K562 (cell line): ENCODE results near the gene ZNF106. TPM values are rescaled to one million over a fixed set of nuclear protein-coding genes. Genes with fewer than 3 reads are reported as not detected.

Experiments
- ATAC-seq: fragments of 200-7000 bp; cut with Tn5 transposase; 3 replicates; pipeline ENCODE4 v1.9.1; 2020; ENCODE audit warnings: moderate library complexity
- BruUV-seq: library from RNA; stranded (reverse); fragments of 400-500 nt; replicated peaks from 2 replicates; lab custom pipeline; 2021; lab: Mats Ljungman, UMichigan
- CTCF ChIA-PET: fragments of 300-600 bp; formaldehyde crosslinking; extraction: SDS; loops from one replicate; lab custom pipeline; 2021; ENCODE audit warnings: low intra/inter-chr PET ratio; lab: Yijun Ruan, JAX
- POLR2A ChIA-PET: fragments of 300-600, 350-650 bp; sonication (Branson Sonifier 250); formaldehyde crosslinking; extraction: SDS; loops from one replicate; lab custom pipeline; 2021; ENCODE audit warnings: antibody characterized with exemption, inconsistent platforms; lab: Yijun Ruan, JAX
- DNase-seq, 4 experiments: peaks; one replicate each; pipeline versions ENCODE4 v3.0.0 to v3.0.0-alpha.2; 2011 to 2018; ENCODE audit warnings: low spot score in 3 of 4, mixed read lengths in 3 of 4; ENCODE audit errors: extremely low read depth in 1 of 4
- FAIRE-seq: peaks from 2 replicates; lab custom pipeline; 2011; peaks lifted over from hg19 to GRCh38; lab: Jason Lieb, UNC
- H2AFZ ChIP-seq: 2 replicates; pipeline ENCODE4 v1.6.0; 2011; ENCODE audit warnings: low read depth, low read length, control low read depth, inconsistent platforms
- H3K27ac ChIP-seq: fragments of 200-600 bp; 3 replicates; pipeline ENCODE4 v1.8.0; 2011; ENCODE audit warnings: low read depth, mild to moderate bottlenecking, control low read depth, inconsistent platforms, low read length, moderate library complexity, mixed read lengths; ENCODE audit errors: extremely low read depth
- H3K27me3 ChIP-seq, 2 experiments: fragments of 300-600 bp in 1 of 2; 2 replicates in 1 of 2; 3 replicates in 1 of 2; pipeline versions ENCODE4 v1.6.0 to v1.8.0; 2011; ENCODE audit warnings: inconsistent platforms in 2 of 2, low read length in 2 of 2, mild to moderate bottlenecking in 1 of 2, mixed read lengths in 1 of 2, moderate library complexity in 1 of 2; ENCODE audit not compliant: control insufficient read depth in 2 of 2, insufficient read depth in 2 of 2
- H3K36me3 ChIP-seq: fragments of 300-600 bp; 3 replicates; pipeline ENCODE4 v1.8.0; 2011; ENCODE audit warnings: mild to moderate bottlenecking, low read length, inconsistent platforms; ENCODE audit not compliant: control insufficient read depth, insufficient read depth
- H3K4me1 ChIP-seq, 2 experiments: fragments of 200-600 bp in 1 of 2; replicated peaks in 1 of 2; 2 replicates in 1 of 2; 3 replicates in 1 of 2; pipeline versions ENCODE4 v1.5.1 to v1.8.0; 2011; ENCODE audit warnings: inconsistent platforms in 2 of 2, low read length in 2 of 2, mild to moderate bottlenecking in 1 of 2, mixed read lengths in 1 of 2, moderate library complexity in 1 of 2; ENCODE audit not compliant: control insufficient read depth in 2 of 2, insufficient read depth in 2 of 2
- H3K4me2 ChIP-seq: 2 replicates; pipeline ENCODE4 v1.6.1; 2011; ENCODE audit warnings: low read length, control low read depth, inconsistent platforms, mixed read lengths; ENCODE audit not compliant: insufficient read depth
- H3K4me3 ChIP-seq: fragments of 200-600 bp; sonication (generic), shearing (Covaris generic); 2 replicates; pipeline ENCODE4 v1.5.1; 2016; ENCODE audit warnings: control low read depth, inconsistent platforms
- H3K79me2 ChIP-seq: fragments of 200-600 bp; 3 replicates; pipeline ENCODE4 v1.8.0; 2011; ENCODE audit warnings: low read length, inconsistent platforms; ENCODE audit not compliant: control insufficient read depth, insufficient read depth
- H3K9ac ChIP-seq, 2 experiments: 2 replicates each; pipeline versions ENCODE4 v1.6.0 to v1.6.1; 2011; ENCODE audit warnings: low read depth in 2 of 2, low read length in 2 of 2, control low read depth in 1 of 2, inconsistent platforms in 1 of 2, mild to moderate bottlenecking in 1 of 2, mixed read lengths in 1 of 2; ENCODE audit not compliant: insufficient read depth in 1 of 2
- H3K9me1 ChIP-seq: one replicate; pipeline ENCODE4 v1.6.0; 2011; ENCODE audit warnings: inconsistent platforms, mild to moderate bottlenecking, low read length, moderate library complexity; ENCODE audit not compliant: control insufficient read depth, insufficient read depth
- H3K9me3 ChIP-seq: replicated peaks from 2 replicates; pipeline ENCODE4 v1.5.1; 2011; ENCODE audit warnings: low read depth, low read length, inconsistent platforms; ENCODE audit not compliant: control insufficient read depth, insufficient read depth
- H4K20me1 ChIP-seq: replicated peaks from 2 replicates; pipeline ENCODE4 v1.6.1; 2011; ENCODE audit warnings: low read length, inconsistent platforms, mixed read lengths; ENCODE audit not compliant: control insufficient read depth, insufficient read depth
- EWSR1 ChIP-seq: fragments of 450-650 bp; IDR thresholded peaks from 2 replicates; pipeline ENCODE4 v1.6.1; 2018; ENCODE audit warnings: borderline replicate concordance, mild to moderate bottlenecking, low read depth, moderate library complexity; ENCODE audit not compliant: partially characterized antibody
- GATAD2A ChIP-seq: fragments of 450-650 bp; IDR thresholded peaks from 2 replicates; pipeline ENCODE4 v1.6.1; 2017
- JUNB ChIP-seq: fragments of 450-650 bp; formaldehyde crosslinking; conservative IDR thresholded peaks from 2 replicates; pipeline ENCODE4 v1.4.0; 2020; ENCODE audit warnings: mild to moderate bottlenecking
- MTA3 ChIP-seq: fragments of 450-650 bp; formaldehyde crosslinking; IDR thresholded peaks from 2 replicates; pipeline ENCODE4 v1.6.1; 2017; ENCODE audit warnings: mild to moderate bottlenecking, borderline replicate concordance
- RAD51 ChIP-seq: fragments of 450-650 bp; IDR thresholded peaks from 2 replicates; pipeline ENCODE4 v1.7.1; 2016; ENCODE audit warnings: low read depth, mild to moderate bottlenecking, borderline replicate concordance
- TARDBP ChIP-seq: fragments of 450-650 bp; IDR thresholded peaks from 2 replicates; pipeline ENCODE4 v1.6.1; 2016
- TRIM28 ChIP-seq: fragments of 450-650 bp; IDR thresholded peaks from 2 replicates; pipeline ENCODE4 v1.6.1; 2017
- ZBTB40 ChIP-seq, 2 experiments: fragments of 450-650 bp in 1 of 2; sonication (generic) in 1 of 2; formaldehyde crosslinking in 1 of 2; IDR thresholded peaks; 2 replicates each; pipeline versions ENCODE4 v1.7.1 to v1.9.0; 2016 to 2022; ENCODE audit warnings: inconsistent platforms in 1 of 2, mild to moderate bottlenecking in 1 of 2, missing genetic modification reagents in 1 of 2
- ZNF274 ChIP-seq: IDR thresholded peaks from 2 replicates; pipeline ENCODE4 v1.6.1; 2011; ENCODE audit warnings: low read depth, mild to moderate bottlenecking, low read length, moderate library complexity, borderline replicate concordance
- ZNF324 ChIP-seq: fragments of 250-450 bp; sonication (Bioruptor Pico); IDR thresholded peaks from 2 replicates; pipeline ENCODE4 v1.4.0; 2020; ENCODE audit warnings: mild to moderate bottlenecking
- ZNF764 ChIP-seq: fragments of 250-450 bp; sonication (Bioruptor Pico); IDR thresholded peaks from 2 replicates; pipeline ENCODE4 v1.4.0; 2020; ENCODE audit warnings: low read depth, mild to moderate bottlenecking, moderate library complexity
- WGBS: fragments of 100-300 bp; shearing (Covaris generic); methylation state at CpG from one replicate; pipeline ENCODE4 v1.1.6; 2016; ENCODE audit warnings: low coverage, mixed read lengths; ENCODE audit not compliant: insufficient coverage; ENCODE audit errors: missing lambda C conversion rate; 5-methylcytosine and 5-hydroxymethylcytosine counted together
- in situ Hi-C: fragments of 300-500 bp; cut with MboI; formaldehyde crosslinking; loops from 4 replicates; pipeline ENCODE4 v1.15.0; 2018; ENCODE audit warnings: inconsistent platforms, mixed read lengths
- intact Hi-C: fragments of 100-400 bp; cut with micrococcal nuclease; formaldehyde crosslinking; loops from 2 replicates; pipeline ENCODE4 v1.14.2; 2022
- polyA plus RNA-seq, 8 experiments: library from polyadenylated mRNA; depleted of rRNA in 4 of 8; stranded (reverse) in 5 of 8; unstranded in 3 of 8; fragments of >200 nt; fragmentation: Nextera tagmentation in 2 of 8; fragmentation: Illumina TruSeq in 1 of 8; extraction: Ambion mirVana in 2 of 8; extraction: Trizol in 1 of 8; gene quantifications; 2 replicates each; pipeline versions ENCODE4 v1.2.1 to v1.2.3, GENCODE V29; 2011 to 2014; ENCODE audit warnings: inconsistent platforms in 1 of 8, missing spikeins in 1 of 8
- total RNA-seq, 7 experiments: library from RNA; depleted of rRNA in 6 of 7; stranded (reverse); fragments of >200 nt in 6 of 7; fragmentation: Illumina TruSeq in 2 of 7; extraction: Trizol in 2 of 7; gene quantifications; 2 replicates each; pipeline versions ENCODE4 v1.2.1 to v1.2.3, GENCODE V29; 2011 to 2021; ENCODE audit warnings: low replicate concordance in 1 of 7
- TF ChIP-seq, protein P1 (sequence below): fragments of 250-450 bp; sonication (Bioruptor Pico); IDR thresholded peaks from 2 replicates; pipeline ENCODE4 v1.8.0; 2021; ENCODE audit warnings: mild to moderate bottlenecking, moderate library complexity
- TF ChIP-seq, protein P2 (sequence below): fragments of 450-650 bp; IDR thresholded peaks from 2 replicates; pipeline ENCODE4 v1.6.1; 2016; ENCODE audit warnings: missing biosample characterization, missing genetic modification characterization

ZNF106 gene
- total and polyA plus RNA-seq, 9 of the 15 experiments (the other 6 are each of a cell fraction or from before 2014, with no cell fraction given) = 14.4 to 55.3 (median 33.7) TPM

DNA sequence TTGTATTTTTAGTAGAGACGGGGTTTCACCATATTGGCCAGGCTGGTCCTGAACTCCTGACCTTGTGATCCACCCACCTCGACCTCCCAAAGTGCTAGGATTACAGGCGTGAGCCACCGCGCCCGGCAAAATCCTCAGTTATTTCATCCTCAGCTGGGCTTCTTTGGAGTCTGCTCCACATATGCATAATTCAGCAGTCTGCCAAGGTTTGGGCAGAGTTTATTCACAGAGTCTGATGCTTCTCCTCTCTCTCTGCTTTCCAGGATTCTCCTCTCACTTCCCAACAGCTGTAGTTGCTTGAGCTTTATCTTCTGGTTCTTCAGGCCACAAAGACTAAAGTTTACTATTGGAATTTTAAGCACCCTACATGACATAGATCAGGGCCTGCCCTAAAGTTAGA is 8.2 kb downstream of the ZNF106 start:
- no peak overlapping the region for H3K9ac ChIP-seq
- no peaks in the 10 kb centered on the region for H3K27me3 ChIP-seq
- H4K20me1 ChIP-seq = no peaks in the 10 kb centered on the region
- intact Hi-C loops = no loop called here
- H3K4me1 ChIP-seq = no peaks in the 10 kb centered on the region
- no peaks in the 10 kb centered on the region for H3K9me1 ChIP-seq
- no peak overlapping the region for H3K27ac ChIP-seq
- DNase-seq (no peak), FAIRE-seq (no peak), ATAC-seq (no peak)
- H3K9me3 ChIP-seq = no peaks in the 10 kb centered on the region
- BruUV-seq = no TSS peak
- CTCF ChIA-PET = no interaction called here
- no peak overlapping the region for H2AFZ ChIP-seq
- 92% methylated on average over 6 of the region's 6 CpGs for WGBS
- POLR2A ChIA-PET = interaction anchor here (1.2 kb wide), 1 partner anchor 12 kb away, joined by 3 read pairs; no protein-coding TSS in a partner anchor
- in situ Hi-C loops = no loop called here
- H3K79me2 ChIP-seq = peaks cover 35% of the 10 kb centered on the region
- no peak overlapping the region for H3K4me2 ChIP-seq
- H3K36me3 ChIP-seq = peaks cover 11% of the 10 kb centered on the region; the same call in 2 of the 3 replicates
- no peak overlapping the region for H3K4me3 ChIP-seq
- TF ChIP-seq ZNF274 (no peak), ZNF324 (CRISPR knock-in tag) (no peak), ZBTB40 (IDR thresholded peaks at IDR 0.05) (no peak), ZBTB40 (CRISPR knock-in tag; IDR thresholded peaks at IDR 0.05) (no peak), GATAD2A (no peak), RAD51 (no peak), JUNB (CRISPR knock-in tag) (no peak), MTA3 (no peak), TARDBP (no peak), EWSR1 (no peak), ZNF764 (CRISPR knock-in tag) (no peak), TRIM28 (no peak)
- TF ChIP-seq, protein P1, sequence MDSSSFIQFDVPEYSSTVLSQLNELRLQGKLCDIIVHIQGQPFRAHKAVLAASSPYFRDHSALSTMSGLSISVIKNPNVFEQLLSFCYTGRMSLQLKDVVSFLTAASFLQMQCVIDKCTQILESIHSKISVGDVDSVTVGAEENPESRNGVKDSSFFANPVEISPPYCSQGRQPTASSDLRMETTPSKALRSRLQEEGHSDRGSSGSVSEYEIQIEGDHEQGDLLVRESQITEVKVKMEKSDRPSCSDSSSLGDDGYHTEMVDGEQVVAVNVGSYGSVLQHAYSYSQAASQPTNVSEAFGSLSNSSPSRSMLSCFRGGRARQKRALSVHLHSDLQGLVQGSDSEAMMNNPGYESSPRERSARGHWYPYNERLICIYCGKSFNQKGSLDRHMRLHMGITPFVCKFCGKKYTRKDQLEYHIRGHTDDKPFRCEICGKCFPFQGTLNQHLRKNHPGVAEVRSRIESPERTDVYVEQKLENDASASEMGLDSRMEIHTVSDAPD (CRISPR knock-in tag) = no peak
- TF ChIP-seq, protein P2, sequence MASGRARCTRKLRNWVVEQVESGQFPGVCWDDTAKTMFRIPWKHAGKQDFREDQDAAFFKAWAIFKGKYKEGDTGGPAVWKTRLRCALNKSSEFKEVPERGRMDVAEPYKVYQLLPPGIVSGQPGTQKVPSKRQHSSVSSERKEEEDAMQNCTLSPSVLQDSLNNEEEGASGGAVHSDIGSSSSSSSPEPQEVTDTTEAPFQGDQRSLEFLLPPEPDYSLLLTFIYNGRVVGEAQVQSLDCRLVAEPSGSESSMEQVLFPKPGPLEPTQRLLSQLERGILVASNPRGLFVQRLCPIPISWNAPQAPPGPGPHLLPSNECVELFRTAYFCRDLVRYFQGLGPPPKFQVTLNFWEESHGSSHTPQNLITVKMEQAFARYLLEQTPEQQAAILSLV = no peak
